A549 (cell line): ENCODE measurements around the gene GRIK1. TPM values are rescaled to one million over a fixed set of nuclear protein-coding genes. Genes with fewer than 3 reads are reported as not detected.

ENCODE experiments used
- ATAC-seq, 2 experiments: fragments of 200-7000 bp in 1 of 2; fragments of >200 bp in 1 of 2; cut with Nextera tagmentation in 1 of 2; cut with Tn5 transposase in 1 of 2; 3 replicates each; pipeline versions ENCODE4 v1.8.0 to v1.9.1; 2018 to 2020; ENCODE audit warnings: mild to moderate bottlenecking in 1 of 2, moderate library complexity in 1 of 2
- CTCF ChIA-PET: fragments of 300-600 bp; sonication (Branson Sonifier 250); formaldehyde crosslinking; extraction: SDS; loops from one replicate; lab custom pipeline; 2021; ENCODE audit warnings: antibody characterized with exemption, inconsistent platforms; lab: Yijun Ruan, JAX
- POLR2A ChIA-PET: fragments of 350-600 bp; formaldehyde crosslinking; extraction: SDS; loops from one replicate; lab custom pipeline; 2021; ENCODE audit warnings: antibody characterized with exemption, inconsistent platforms; lab: Yijun Ruan, JAX
- DNase-seq, 2 experiments: peaks; one replicate each; pipeline versions ENCODE4 v3.0.0 to v3.0.0-alpha.2; 2011 to 2016; ENCODE audit warnings: low read depth in 1 of 2, low spot score in 1 of 2
- FAIRE-seq: peaks from 2 replicates; lab custom pipeline; 2011; peaks lifted over from hg19 to GRCh38; lab: Jason Lieb, UNC
- H3K27ac ChIP-seq, 2 experiments: fragments of >200 bp; sonication (Bioruptor Twin); formaldehyde crosslinking; 3 replicates each; pipeline ENCODE4 v1.5.1; 2016 to 2017
- H3K4me1 ChIP-seq: fragments of >200 bp; sonication (Bioruptor Twin); formaldehyde crosslinking; 3 replicates; pipeline ENCODE4 v1.6.1; 2016
- H3K4me2 ChIP-seq: fragments of >200 bp; sonication (Bioruptor Twin); formaldehyde crosslinking; 3 replicates; pipeline ENCODE4 v1.6.1; 2016
- H3K4me3 ChIP-seq: fragments of >200 bp; sonication (Bioruptor Twin); formaldehyde crosslinking; 3 replicates; pipeline ENCODE4 v1.5.1; 2016
- H3K9me3 ChIP-seq: fragments of >200 bp; sonication (Bioruptor Twin); formaldehyde crosslinking; 3 replicates; pipeline ENCODE4 v1.6.1; 2016
- ATOH8 ChIP-seq: fragments of 250-450 bp; sonication (Bioruptor Pico); IDR thresholded peaks from 2 replicates; pipeline ENCODE4 v1.5.0; 2020; ENCODE audit warnings: low read depth, mild to moderate bottlenecking, moderate library complexity
- BHLHE40 ChIP-seq: IDR thresholded peaks from 2 replicates; pipeline ENCODE4 v1.6.1; 2012; ENCODE audit warnings: low read depth, low read length, inconsistent platforms
- CHD4 ChIP-seq: fragments of 200-600 bp; sonication (generic); IDR thresholded peaks from 2 replicates; pipeline ENCODE4 v1.6.1; 2016; ENCODE audit warnings: antibody characterized with exemption, mild to moderate bottlenecking, borderline replicate concordance
- FOSL2 ChIP-seq, 2 experiments: fragments of 450-650 bp in 1 of 2; fragments of >200 bp in 1 of 2; sonication (Bioruptor Twin) in 1 of 2; formaldehyde crosslinking; IDR thresholded peaks; 2 replicates each; pipeline versions ENCODE4 v1.5.0 to v1.6.1; 2016 to 2020; ENCODE audit warnings: mild to moderate bottlenecking in 1 of 2, moderate library complexity in 1 of 2
- HEYL ChIP-seq: fragments of 250-450 bp; sonication (Bioruptor Pico); IDR thresholded peaks from 2 replicates; pipeline ENCODE4 v1.8.0; 2021; ENCODE audit warnings: mild to moderate bottlenecking, moderate library complexity
- HMGXB4 ChIP-seq: fragments of 250-450 bp; sonication (Bioruptor Pico); IDR thresholded peaks from 2 replicates; pipeline ENCODE4 v1.5.0; 2021; ENCODE audit warnings: mild to moderate bottlenecking, moderate library complexity, borderline replicate concordance
- HOXB5 ChIP-seq: fragments of 250-450 bp; sonication (Bioruptor Pico); IDR thresholded peaks from 2 replicates; pipeline ENCODE4 v1.5.0; 2020; ENCODE audit warnings: mild to moderate bottlenecking, moderate library complexity
- JUN ChIP-seq, 2 experiments: fragments of >200 bp; sonication (Bioruptor Twin); formaldehyde crosslinking; IDR thresholded peaks; 2 replicates in 1 of 2; 3 replicates in 1 of 2; pipeline ENCODE4 v1.6.1; 2016 to 2017
- JUNB ChIP-seq: fragments of >200 bp; sonication (Bioruptor Twin); formaldehyde crosslinking; IDR thresholded peaks from 2 replicates; pipeline ENCODE4 v1.6.1; 2016
- NR3C1 ChIP-seq: fragments of >200 bp; sonication (Bioruptor Twin); formaldehyde crosslinking; IDR thresholded peaks from 3 replicates; pipeline ENCODE4 v1.6.1; 2017
- RCOR1 ChIP-seq: fragments of 150-350 bp; IDR thresholded peaks from 2 replicates; pipeline ENCODE4 v1.6.1; 2014; ENCODE audit warnings: antibody characterized with exemption, low read length, low read depth
- REST ChIP-seq: fragments of 200-600 bp; sonication (generic); IDR thresholded peaks from 2 replicates; pipeline ENCODE4 v1.6.1; 2016; ENCODE audit warnings: antibody characterized with exemption, mild to moderate bottlenecking, moderate library complexity
- RFX5 ChIP-seq: fragments of 450-650 bp; IDR thresholded peaks from 2 replicates; pipeline ENCODE4 v1.7.1; 2014; ENCODE audit warnings: antibody characterized with exemption, mild to moderate bottlenecking, moderate library complexity
- RNF2 ChIP-seq: fragments of 200-600 bp; sonication (generic); IDR thresholded peaks from 2 replicates; pipeline ENCODE4 v1.6.1; 2016; ENCODE audit warnings: low read depth, mild to moderate bottlenecking, antibody characterized with exemption, moderate library complexity, borderline replicate concordance
- ZC3H11A ChIP-seq: fragments of 450-650 bp; IDR thresholded peaks from 2 replicates; pipeline ENCODE4 v1.6.1; 2014; ENCODE audit warnings: antibody characterized with exemption, mild to moderate bottlenecking
- ZSCAN20 ChIP-seq: fragments of 250-450 bp; sonication (Bioruptor Pico); IDR thresholded peaks from 2 replicates; pipeline ENCODE4 v1.8.0; 2022; ENCODE audit warnings: mild to moderate bottlenecking, moderate library complexity
- WGBS: methylation state at CpG from one replicate; pipeline ENCODE4 v1.1.6; 2017; ENCODE audit errors: missing lambda C conversion rate; 5-methylcytosine and 5-hydroxymethylcytosine counted together
- polyA plus RNA-seq, 4 experiments: library from polyadenylated mRNA; depleted of rRNA in 3 of 4; stranded (reverse); fragments of >200 nt; fragmentation: RNase III in 1 of 4; extraction: RNeasy Plus Mini Kit Qiagen cat#74134 plus additional on column Dnase treatment in 1 of 4; gene quantifications; 2 replicates in 3 of 4; 3 replicates in 1 of 4; pipeline ENCODE4 v1.2.3, GENCODE V29; 2011 to 2017

Gene GRIK1
- polyA plus RNA-seq, 2 of the 4 experiments (the other 2 are of a cell fraction) = not detected

- ChIA-PET POLR2A (no interaction called here), CTCF (no interaction called here)
- WGBS = 3% methylated on average over 3 of the region's 3 CpGs
- no peaks in the 10 kb centered on the region for H3K9me3 ChIP-seq
- H3K4me3 ChIP-seq = no peak overlapping the region
- FAIRE-seq (no peak), ATAC-seq (no peak)
- H3K27ac ChIP-seq = no peak overlapping the region
- no peak for TF ChIP-seq FOSL2 (IDR thresholded peaks at IDR 0.05)
- no peak for TF ChIP-seq FOSL2 (CRISPR knock-in tag; IDR thresholded peaks at IDR 0.05)
- no peak for TF ChIP-seq RNF2
- no peak for TF ChIP-seq JUN (IDR thresholded peaks at IDR 0.05)
- no peak for TF ChIP-seq HEYL (CRISPR knock-in tag)
- no peak for TF ChIP-seq RCOR1
- TF ChIP-seq CHD4 = no peak
- TF ChIP-seq, all 56 proteins: peak for 0
- Histone ChIP-seq H3K4me1 (no peaks in the 10 kb centered on the region), H3K4me2 (no peak overlapping the region)
- DNase-seq = no peak
Observed at GRCh38 chr21:29661672-29662442, 277.9 kb downstream of the GRIK1 start.

GRCh38 chr21:29660047-29660720, 279.6 kb downstream of the GRIK1 start:
- DNase-seq (no peak), FAIRE-seq (no peak)
- H3K4me1 ChIP-seq = no peaks in the 10 kb centered on the region
- CTCF ChIA-PET = no interaction called here
- TF ChIP-seq JUNB (no peak), CHD4 (no peak), BHLHE40 (no peak), REST (no peak), RFX5 (no peak), NR3C1 (no peak), ZC3H11A (no peak)
- TF ChIP-seq, all 56 proteins: peak for 0
- Histone ChIP-seq H3K4me2 (no peak overlapping the region), H3K4me3 (no peak overlapping the region), H3K27ac (no peak overlapping the region), H3K9me3 (no peaks in the 10 kb centered on the region)
- POLR2A ChIA-PET = no interaction called here
- WGBS = 10% methylated on average over 2 of the region's 2 CpGs
- no peak for ATAC-seq

- 12% methylated on average over 1 of the region's 1 CpG for WGBS
- Histone ChIP-seq H3K27ac (no peak overlapping the region), H3K9me3 (no peaks in the 10 kb centered on the region), H3K4me2 (no peak overlapping the region), H3K4me1 (no peaks in the 10 kb centered on the region), H3K4me3 (no peak overlapping the region)
- CTCF ChIA-PET = no interaction called here
- TF ChIP-seq HOXB5 (CRISPR knock-in tag) (no peak), HMGXB4 (no peak), JUN (IDR thresholded peaks at IDR 0.05) (no peak), ATOH8 (no peak), ZSCAN20 (CRISPR knock-in tag) (no peak)
- DNase-seq (no peak), ATAC-seq (no peak), FAIRE-seq (no peak)
- POLR2A ChIA-PET = no interaction called here
Observed at GRCh38 chr21:29658934-29659203, 280.9 kb downstream of the GRIK1 start.
